ENCODE data around the gene NADK. TPM values are rescaled to one million over a fixed set of nuclear protein-coding genes. Genes with fewer than 3 reads are reported as not detected.

NADK gene
- total RNA-seq = 39.3 TPM

- peak; percentile 77 for DNase-seq
These were observed at the start of gene NADK for GRCh38 chr1:1777950-1778662. NADK (minus strand) TSS chr1:1778470; CDS start chr1:1765406, 13,064 bp downstream.

- no peak for DNase-seq
These were observed 49.0 kb upstream of the NADK start for GRCh38 chr1:1827089-1827848.

GRCh38 chr1:1826356-1827088 is 48.3 kb upstream of the NADK start:
- DNase-seq = no peak

GRCh38 chr1:1825217-1825616 is 46.9 kb upstream of the NADK start:
- DNase-seq = no peak

GRCh38 chr1:1819762-1820161 is 41.5 kb upstream of the NADK start:
- DNase-seq = no peak

- no peak for DNase-seq
These were observed 39.0 kb upstream of the NADK start for GRCh38 chr1:1817221-1817620.

- DNase-seq = no peak
These were observed 37.5 kb upstream of the NADK start for GRCh38 chr1:1815606-1816281.

- no peak for DNase-seq
These were observed 31.2 kb upstream of the NADK start for GRCh38 chr1:1809489-1809888.

GRCh38 chr1:1808206-1808605 is 29.9 kb upstream of the NADK start:
- no peak for DNase-seq

GRCh38 chr1:1806890-1807289 is 28.6 kb upstream of the NADK start:
- no peak for DNase-seq

GRCh38 chr1:1804301-1804700 is 26.0 kb upstream of the NADK start:
- DNase-seq = no peak

GRCh38 chr1:1802871-1803270 is 24.6 kb upstream of the NADK start:
- DNase-seq = no peak

GRCh38 chr1:1799716-1800115 is 21.4 kb upstream of the NADK start:
- peak; percentile 17 for DNase-seq

GRCh38 chr1:1797731-1798341 is 19.6 kb upstream of the NADK start:
- no peak for DNase-seq

GRCh38 chr1:1796466-1796865 is 18.2 kb upstream of the NADK start:
- DNase-seq = no peak

- DNase-seq = no peak
These were observed 16.7 kb upstream of the NADK start for GRCh38 chr1:1794999-1795398.

GRCh38 chr1:1793481-1794244 is 15.4 kb upstream of the NADK start:
- no peak for DNase-seq

GRCh38 chr1:1788646-1789431 is 10.6 kb upstream of the NADK start:
- DNase-seq = no peak

GRCh38 chr1:1788136-1788535 is 9.9 kb upstream of the NADK start:
- no peak for DNase-seq

- DNase-seq = peak; percentile 27
These were observed 8.8 kb upstream of the NADK start for GRCh38 chr1:1786836-1787605.
